GM18511 (cell line): Measurements from ENCODE around the gene GTF3C2.
"Not testable (repeated sequence)": the region's sequence is repeated elsewhere in the genome, so short reads cannot be mapped to it uniquely, and the experiment has no call there.

Source experiments
- ATAC-seq: cut with Tn5 transposase; IDR thresholded peaks from one replicate; pipeline ENCODE4 v1.9.1; 2021; ENCODE audit warnings: mild to moderate bottlenecking, moderate library complexity; ENCODE audit not compliant: unreplicated experiment

GTF3C2 gene

GRCh38 chr2:27323596-27324285 lies 32.8 kb downstream of the GTF3C2 start:
- peak; percentile 4 for ATAC-seq

GRCh38 chr2:27322766-27323595 lies 33.6 kb downstream of the GTF3C2 start, which contains the start of gene MPV17:
Gene MPV17, minus strand, starts transcription at chr2:27323097. Its CDS starts 580 bp downstream, at chr2:27322517.
- ATAC-seq = peak; percentile 94

GRCh38 chr2:27322301-27322765 lies 34.2 kb downstream of the GTF3C2 start:
- no peak for ATAC-seq

GRCh38 chr2:27320958-27321543 lies 35.5 kb downstream of the GTF3C2 start:
- ATAC-seq = no peak

- ATAC-seq = not testable (repeated sequence)
Observed at GRCh38 chr2:27319839-27320238, 36.7 kb downstream of the GTF3C2 start.

GRCh38 chr2:27316655-27317412 lies 39.7 kb downstream of the GTF3C2 start:
- ATAC-seq = no peak

- ATAC-seq = no peak
Observed at GRCh38 chr2:27315122-27315521, 41.4 kb downstream of the GTF3C2 start.

- ATAC-seq = no peak
Observed at GRCh38 chr2:27314709-27315108, 41.9 kb downstream of the GTF3C2 start.

- ATAC-seq = no peak
Observed at GRCh38 chr2:27313882-27314645, 42.5 kb downstream of the GTF3C2 start.

- ATAC-seq = no peak
Observed at GRCh38 chr2:27312152-27312551, 44.4 kb downstream of the GTF3C2 start.

- ATAC-seq = no peak
Observed at GRCh38 chr2:27309651-27310050, 46.9 kb downstream of the GTF3C2 start.

GRCh38 chr2:27308359-27308881 lies 48.1 kb downstream of the GTF3C2 start, which contains the start of gene UCN:
Gene UCN, minus strand, starts transcription at chr2:27308445. Its CDS starts 550 bp downstream, at chr2:27307895.
- ATAC-seq = no peak

- no peak for ATAC-seq
Observed at GRCh38 chr2:27307545-27308358, 48.8 kb downstream of the GTF3C2 start.

- no peak for ATAC-seq
Observed at GRCh38 chr2:27307287-27307544, 49.3 kb downstream of the GTF3C2 start.

GRCh38 chr2:27306573-27307286 lies 49.8 kb downstream of the GTF3C2 start:
- ATAC-seq = no peak

- no peak for ATAC-seq
Observed at GRCh38 chr2:27306136-27306535, 50.4 kb downstream of the GTF3C2 start.

- ATAC-seq = no peak
Observed at GRCh38 chr2:27305516-27305915, 51.0 kb downstream of the GTF3C2 start.

GRCh38 chr2:27304488-27305240 lies 51.9 kb downstream of the GTF3C2 start:
- ATAC-seq = no peak
